HepG2 (cell line): ENCODE measurements around the gene PDIK1L. TPM values are rescaled to one million over a fixed set of nuclear protein-coding genes. Genes with fewer than 3 reads are reported as not detected.
"Not testable (repeated sequence)": the region's sequence is repeated elsewhere in the genome, so short reads cannot be mapped to it uniquely, and the experiment has no call there.

Experiments used
- ATAC-seq: fragments of 200-7000 bp; cut with Tn5 transposase; 3 replicates; pipeline ENCODE4 v1.9.1; 2020; ENCODE audit warnings: mild to moderate bottlenecking, moderate library complexity
- BruUV-seq: library from RNA; stranded (reverse); fragments of 400-500 nt; replicated peaks from 2 replicates; lab custom pipeline; 2021; lab: Mats Ljungman, UMichigan
- CTCF ChIA-PET: fragments of 300-600 bp; formaldehyde crosslinking; extraction: SDS; loops from one replicate; lab custom pipeline; 2021; ENCODE audit warnings: low total read pairs, inconsistent platforms, low intra/inter-chr PET ratio; lab: Yijun Ruan, JAX
- POLR2A ChIA-PET: fragments of 350-600 bp; sonication (Branson Sonifier 250); formaldehyde crosslinking; loops from one replicate; lab custom pipeline; 2020; ENCODE audit warnings: antibody characterized with exemption, inconsistent platforms; lab: Yijun Ruan, JAX
- DNase-seq: peaks from one replicate; pipeline ENCODE4 v3.0.0-alpha.2; 2015; ENCODE audit warnings: low spot score
- FAIRE-seq: peaks from 3 replicates; lab custom pipeline; 2011; peaks lifted over from hg19 to GRCh38; lab: Jason Lieb, UNC
- H2AFZ ChIP-seq: one replicate; pipeline ENCODE4 v1.6.1; 2011; ENCODE audit warnings: low read length, inconsistent platforms
- H3K27ac ChIP-seq: fragments of 300-600 bp; 3 replicates; pipeline ENCODE4 v1.8.0; 2011; ENCODE audit warnings: mixed run types, mild to moderate bottlenecking, mixed read lengths, low read length, inconsistent platforms; ENCODE audit not compliant: insufficient read depth; ENCODE audit errors: extremely low read length
- H3K27me3 ChIP-seq, 2 experiments: fragments of 200-600 bp in 1 of 2; 2 replicates in 1 of 2; 3 replicates in 1 of 2; pipeline versions ENCODE4 v1.6.0 to v1.8.0; 2011; ENCODE audit warnings: low read length in 2 of 2, mild to moderate bottlenecking in 2 of 2, moderate library complexity in 2 of 2, inconsistent platforms in 1 of 2; ENCODE audit not compliant: insufficient read depth in 2 of 2, control insufficient read depth in 1 of 2
- H3K36me3 ChIP-seq, 2 experiments: fragments of 200-600 bp in 1 of 2; replicated peaks in 1 of 2; 2 replicates in 1 of 2; 3 replicates in 1 of 2; pipeline versions ENCODE4 v1.5.1 to v1.8.0; 2011; ENCODE audit warnings: low read length in 2 of 2, inconsistent platforms in 1 of 2; ENCODE audit not compliant: insufficient read depth in 2 of 2, control insufficient read depth in 1 of 2
- H3K4me1 ChIP-seq: 2 replicates; pipeline ENCODE4 v1.5.1; 2012; ENCODE audit warnings: low read length, inconsistent platforms; ENCODE audit not compliant: insufficient read depth
- H3K4me2 ChIP-seq: 2 replicates; pipeline ENCODE4 v1.6.0; 2011; ENCODE audit warnings: low read depth, low read length, inconsistent platforms
- H3K4me3 ChIP-seq, 3 experiments: fragments of 200-600 bp in 1 of 3; sonication (generic), shearing (Covaris generic) in 1 of 3; replicated peaks in 1 of 3; 2 replicates each; pipeline ENCODE4 v1.5.1; 2011 to 2016; ENCODE audit warnings: low read length in 3 of 3, inconsistent platforms in 2 of 3, low read depth in 2 of 3, mild to moderate bottlenecking in 2 of 3, control low read depth in 1 of 3, mixed read lengths in 1 of 3; ENCODE audit not compliant: insufficient read depth in 1 of 3
- H3K79me2 ChIP-seq: one replicate; pipeline ENCODE4 v1.6.1; 2011; ENCODE audit warnings: low read length, inconsistent platforms; ENCODE audit not compliant: insufficient read depth
- H3K9ac ChIP-seq: 2 replicates; pipeline ENCODE4 v1.6.0; 2011; ENCODE audit warnings: mild to moderate bottlenecking, low read depth, low read length, inconsistent platforms; ENCODE audit not compliant: insufficient read depth
- H3K9me3 ChIP-seq: 2 replicates; pipeline ENCODE4 v1.5.1; 2012; ENCODE audit warnings: mild to moderate bottlenecking, low read length
- H4K20me1 ChIP-seq: 2 replicates; pipeline ENCODE4 v1.6.0; 2011; ENCODE audit warnings: inconsistent platforms, mild to moderate bottlenecking, low read length, moderate library complexity; ENCODE audit not compliant: insufficient read depth
- NFIB ChIP-seq: sonication (generic); formaldehyde crosslinking; IDR thresholded peaks from 2 replicates; pipeline ENCODE4 v1.9.0; 2021; ENCODE audit warnings: missing genetic modification reagents, mild to moderate bottlenecking, borderline replicate concordance
- ZNF552 ChIP-seq: sonication (generic); formaldehyde crosslinking; IDR thresholded peaks from 2 replicates; pipeline ENCODE4 v1.9.0; 2022; ENCODE audit warnings: missing genetic modification reagents, mild to moderate bottlenecking, borderline replicate concordance
- WGBS: methylation state at CpG from one replicate; pipeline ENCODE4 v1.1.6; 2017; ENCODE audit warnings: low lambda C conversion rate; 5-methylcytosine and 5-hydroxymethylcytosine counted together
- in situ Hi-C: cut with HindIII; loops from 2 replicates; pipeline ENCODE4 v1.10.0; 2017; ENCODE audit warnings: low pct_unique_long_range_greater_than_20kb; ENCODE audit not compliant: extremely low pct_ligation_motif_present
- intact Hi-C: fragments of 100-400 bp; cut with micrococcal nuclease; formaldehyde crosslinking; loops from one replicate; pipeline ENCODE4 v1.10.0; 2022; ENCODE audit not compliant: unreplicated experiment
- polyA plus RNA-seq, 8 experiments: library from polyadenylated mRNA; depleted of rRNA in 3 of 8; stranded (reverse) in 7 of 8; unstranded in 1 of 8; fragments of >200 nt; fragmentation: Illumina TruSeq in 4 of 8; extraction: Trizol in 4 of 8; gene quantifications; 2 replicates each; pipeline versions ENCODE4 v1.2.1 to v1.2.3, GENCODE V29; 2011 to 2016; ENCODE audit warnings: low read depth in 4 of 8, missing spikeins in 1 of 8, mixed read lengths in 1 of 8; ENCODE audit not compliant: insufficient read depth in 1 of 8
- total RNA-seq, 5 experiments: library from RNA; depleted of rRNA; stranded (reverse); fragments of >200 nt; fragmentation: Illumina TruSeq; extraction: Trizol; gene quantifications; 2 replicates each; pipeline ENCODE4 v1.2.3, GENCODE V29; 2016; ENCODE audit warnings: low read depth in 1 of 5
- TF ChIP-seq, protein P1 (sequence below): sonication (generic); formaldehyde crosslinking; IDR thresholded peaks from 2 replicates; pipeline ENCODE4 v1.5.0; 2020; ENCODE audit warnings: missing genetic modification reagents, mild to moderate bottlenecking, borderline replicate concordance

PDIK1L gene
- total and polyA plus RNA-seq, 2 of the 13 experiments (the other 11 are each of a cell fraction or from before 2014, with no cell fraction given) = 1.9 to 4.6 TPM

DNA sequence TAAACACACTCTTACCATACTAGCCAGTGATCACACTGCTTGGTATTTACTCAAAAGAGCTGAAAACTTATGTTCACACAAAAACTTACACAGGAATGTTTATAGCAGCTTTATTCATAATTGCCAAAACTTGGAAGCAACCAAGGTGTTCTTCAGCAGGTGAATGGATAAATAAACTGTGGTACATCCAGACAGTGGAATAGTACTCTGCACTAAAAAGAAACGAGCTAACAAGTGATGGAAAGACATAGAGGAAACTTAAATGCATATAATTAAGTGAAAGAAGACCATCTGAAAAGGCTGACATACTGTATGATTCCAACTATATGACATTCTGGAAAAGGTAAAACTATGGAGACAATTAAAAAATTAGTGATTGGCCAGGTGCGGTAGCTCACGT is 20.7 kb upstream of the PDIK1L start (continued):
- TF ChIP-seq, protein P1, sequence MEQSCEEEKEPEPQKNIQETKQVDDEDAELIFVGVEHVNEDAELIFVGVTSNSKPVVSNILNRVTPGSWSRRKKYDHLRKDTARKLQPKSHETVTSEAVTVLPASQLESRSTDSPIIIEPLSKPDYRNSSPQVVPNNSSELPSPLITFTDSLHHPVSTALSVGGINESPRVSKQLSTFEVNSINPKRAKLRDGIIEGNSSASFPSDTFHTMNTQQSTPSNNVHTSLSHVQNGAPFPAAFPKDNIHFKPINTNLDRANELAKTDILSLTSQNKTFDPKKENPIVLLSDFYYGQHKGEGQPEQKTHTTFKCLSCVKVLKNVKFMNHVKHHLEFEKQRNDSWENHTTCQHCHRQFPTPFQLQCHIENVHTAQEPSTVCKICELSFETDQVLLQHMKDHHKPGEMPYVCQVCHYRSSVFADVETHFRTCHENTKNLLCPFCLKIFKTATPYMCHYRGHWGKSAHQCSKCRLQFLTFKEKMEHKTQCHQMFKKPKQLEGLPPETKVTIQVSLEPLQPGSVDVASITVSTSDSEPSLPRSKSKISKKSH (CRISPR knock-in tag) = no peak

DNA sequence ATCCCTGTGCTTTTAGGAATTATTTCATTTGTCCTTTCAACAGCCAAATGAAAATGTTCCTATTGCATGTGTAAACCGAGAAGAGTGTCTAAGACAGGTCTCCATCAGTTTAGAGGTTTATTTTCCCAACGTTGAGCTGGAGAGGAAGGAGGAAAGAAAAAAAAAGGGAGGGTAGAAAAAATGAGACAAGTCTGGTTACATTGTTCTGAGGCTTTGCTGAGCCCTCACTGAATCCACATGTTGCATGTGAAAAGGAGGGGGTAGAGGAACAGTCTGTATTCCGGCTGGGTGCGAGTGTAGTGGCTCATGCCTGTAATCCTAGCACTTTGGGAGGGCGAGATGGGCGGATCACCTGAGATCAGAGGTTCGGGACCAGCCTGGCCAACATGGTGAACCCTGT is 19.2 kb upstream of the PDIK1L start:
- CTCF ChIA-PET = no interaction called here
- Histone ChIP-seq H3K27ac (no peak overlapping the region), H3K79me2 (no peaks in the 10 kb centered on the region), H3K4me2 (no peak overlapping the region), H3K9ac (no peak overlapping the region), H2AFZ (no peak overlapping the region), H3K27me3 (peaks cover 2 to 33% of the 10 kb centered on the region in 2 experiments; a peak in 3 of 5 replicates), H4K20me1 (no peaks in the 10 kb centered on the region), H3K4me3 (no peak overlapping the region), H3K36me3 (no peaks in the 10 kb centered on the region), H3K4me1 (0 out of 2 replicates have a peak, but pooled peaks cover 4% of the 10 kb centered on the region), H3K9me3 (no peaks in the 10 kb centered on the region)
- POLR2A ChIA-PET = no interaction called here
- WGBS = 37% methylated on average over 7 of the region's 7 CpGs
- BruUV-seq = no TSS peak
- intact Hi-C loops = no loop called here
- no peak for TF ChIP-seq ZNF552 (CRISPR knock-in tag)
- TF ChIP-seq NFIB (CRISPR knock-in tag) = no peak
- DNase-seq = no peak
- no peak for FAIRE-seq
- in situ Hi-C loops = no loop called here
- ATAC-seq = no peak

DNA sequence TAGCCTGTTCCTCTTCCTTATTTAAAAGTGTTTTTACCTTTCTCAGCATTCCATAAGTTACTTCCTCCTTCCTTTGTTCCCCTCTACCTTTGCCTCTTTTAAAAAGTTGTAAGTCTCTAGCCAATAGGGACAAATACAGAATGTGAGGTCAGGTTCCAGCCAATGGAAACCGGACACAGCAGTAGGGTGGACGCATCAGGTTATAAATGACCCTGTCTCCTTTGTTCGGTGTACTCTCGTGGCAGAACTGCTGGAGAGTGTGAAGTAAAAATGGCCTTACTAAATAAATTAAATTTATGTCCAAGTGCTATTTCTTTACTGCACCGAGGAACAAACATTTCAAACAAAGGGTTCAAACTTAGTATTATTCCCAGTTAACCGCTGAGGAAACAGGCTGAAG is 18.1 kb upstream of the PDIK1L start:
- in situ Hi-C loops, FAIRE-seq, H2AFZ ChIP-seq, DNase-seq, CTCF ChIA-PET, H3K4me1 ChIP-seq, H3K4me2 ChIP-seq, H3K36me3 ChIP-seq, BruUV-seq, H4K20me1 ChIP-seq, POLR2A ChIA-PET, H3K4me3 ChIP-seq, ATAC-seq, H3K79me2 ChIP-seq, H3K9ac ChIP-seq, H3K27ac ChIP-seq, H3K9me3 ChIP-seq, intact Hi-C loops: not testable (repeated sequence)
- H3K27me3 ChIP-seq = peaks cover 2 to 33% of the 10 kb centered on the region in 2 experiments; a peak in 3 of 5 replicates
- 18% methylated on average over 6 of the region's 6 CpGs for WGBS
